HCT116 (cell line): ENCODE results near the gene FOXK1. TPM values are rescaled to one million over a fixed set of nuclear protein-coding genes. Genes with fewer than 3 reads are reported as not detected.

ENCODE experiments used
- ATAC-seq: fragments of 200-7000 bp; cut with Tn5 transposase; 2 replicates; pipeline ENCODE4 v1.9.1; 2020; ENCODE audit warnings: mild to moderate bottlenecking, moderate library complexity
- BruUV-seq: library from RNA; stranded (reverse); fragments of 400-500 nt; replicated peaks from 2 replicates; lab custom pipeline; 2021; lab: Mats Ljungman, UMichigan
- CTCF ChIA-PET: fragments of 300-600 bp; sonication (Branson Sonifier 250); formaldehyde crosslinking; loops from one replicate; lab custom pipeline; 2021; ENCODE audit warnings: antibody characterized with exemption; lab: Charles Lee
- POLR2A ChIA-PET: fragments of 300-600, 350-600 bp; sonication (Branson Sonifier 250); formaldehyde crosslinking; loops from one replicate; lab custom pipeline; 2021; ENCODE audit warnings: antibody characterized with exemption; lab: Charles Lee
- RAD21 ChIA-PET, 2 experiments: fragments of 300-600 bp; sonication (Branson Sonifier 250); formaldehyde crosslinking; loops; one replicate each; lab custom pipeline; 2023; ENCODE audit warnings: low total read pairs in 2 of 2; ENCODE audit not compliant: uncharacterized antibody in 2 of 2, unreplicated experiment in 2 of 2, low non-redundant PET in 1 of 2; lab: Charles Lee
- DNase-seq: peaks from one replicate; pipeline ENCODE4 v3.0.0-alpha.2; 2010; ENCODE audit warnings: low read depth, low spot score
- H2AFZ ChIP-seq: fragments of 200-600 bp; shearing (Covaris generic), sonication (generic); 2 replicates; pipeline ENCODE4 v1.6.1; 2017; ENCODE audit warnings: low read depth, mixed run types, mixed read lengths, antibody characterized with exemption, low read length; ENCODE audit not compliant: poor library complexity, severe bottlenecking
- H3K27ac ChIP-seq: 2 replicates; pipeline ENCODE4 v1.5.1; 2012; ENCODE audit warnings: low read depth, low read length
- H3K27me3 ChIP-seq: fragments of 200-600 bp; sonication (generic); 2 replicates; pipeline ENCODE4 v1.6.1; 2016; ENCODE audit warnings: mixed run types, low read length, mixed read lengths; ENCODE audit not compliant: insufficient read depth
- H3K36me3 ChIP-seq, 2 experiments: fragments of 200-500 bp in 1 of 2; fragments of 200-600 bp in 1 of 2; sonication (Bioruptor generic) in 1 of 2; sonication (generic) in 1 of 2; 2 replicates each; pipeline versions ENCODE4 v1.5.1 to v1.6.1; 2014 to 2016; ENCODE audit warnings: low read length in 2 of 2, inconsistent platforms in 1 of 2, mixed read lengths in 1 of 2, mixed run types in 1 of 2; ENCODE audit not compliant: insufficient read depth in 2 of 2, control insufficient read depth in 1 of 2
- H3K4me1 ChIP-seq, 2 experiments: fragments of 200-600 bp in 1 of 2; sonication (generic) in 1 of 2; 2 replicates each; pipeline versions ENCODE4 v1.5.1 to v1.6.1; 2012 to 2017; ENCODE audit warnings: low read length in 2 of 2, inconsistent platforms in 1 of 2, mild to moderate bottlenecking in 1 of 2, mixed read lengths in 1 of 2, mixed run types in 1 of 2, moderate library complexity in 1 of 2; ENCODE audit not compliant: insufficient read depth in 2 of 2, control insufficient read depth in 1 of 2
- H3K4me2 ChIP-seq: fragments of 200-600 bp; sonication (generic); 2 replicates; pipeline ENCODE4 v1.6.1; 2017; ENCODE audit warnings: mixed run types, low read length, mixed read lengths
- H3K4me3 ChIP-seq, 2 experiments: fragments of 200-600 bp in 1 of 2; sonication (generic) in 1 of 2; replicated peaks in 1 of 2; 2 replicates each; pipeline ENCODE4 v1.5.1; 2011 to 2016; ENCODE audit warnings: low read length in 2 of 2, control low read depth in 1 of 2, low read depth in 1 of 2, mild to moderate bottlenecking in 1 of 2, mixed read lengths in 1 of 2, mixed run types in 1 of 2
- H3K79me2 ChIP-seq: fragments of 200-600 bp; sonication (generic); 2 replicates; pipeline ENCODE4 v1.6.1; 2017; ENCODE audit warnings: mild to moderate bottlenecking, mixed run types, low read length, moderate library complexity, mixed read lengths; ENCODE audit not compliant: insufficient read depth
- H3K9ac ChIP-seq: fragments of 200-600 bp; sonication (generic); 2 replicates; pipeline ENCODE4 v1.6.1; 2016; ENCODE audit warnings: low read length, mixed read lengths
- H3K9me2 ChIP-seq: fragments of 200-600 bp; sonication (generic), shearing (Covaris generic); 2 replicates; pipeline ENCODE4 v1.6.1; 2017; ENCODE audit warnings: mixed run types, mild to moderate bottlenecking, moderate library complexity; ENCODE audit not compliant: insufficient read depth
- H3K9me3 ChIP-seq, 2 experiments: fragments of 200-500 bp in 1 of 2; fragments of 200-600 bp in 1 of 2; sonication (Bioruptor generic) in 1 of 2; sonication (generic) in 1 of 2; 2 replicates each; pipeline ENCODE4 v1.6.1; 2014 to 2017; ENCODE audit warnings: low read length in 2 of 2, mixed read lengths in 2 of 2, inconsistent platforms in 1 of 2, low read depth in 1 of 2, mild to moderate bottlenecking in 1 of 2, mixed run types in 1 of 2, moderate library complexity in 1 of 2; ENCODE audit not compliant: control insufficient read depth in 1 of 2, insufficient read depth in 1 of 2
- H4K20me1 ChIP-seq: fragments of 200-600 bp; sonication (generic), shearing (Covaris generic); 2 replicates; pipeline ENCODE4 v1.6.1; 2017; ENCODE audit warnings: mixed run types, mild to moderate bottlenecking, moderate library complexity; ENCODE audit not compliant: insufficient read depth
- CBX3 ChIP-seq: IDR thresholded peaks from 2 replicates; pipeline ENCODE4 v1.6.1; 2012; ENCODE audit warnings: low read depth
- CEBPB ChIP-seq: IDR thresholded peaks from 2 replicates; pipeline ENCODE4 v1.6.1; 2012; ENCODE audit warnings: low read depth
- EGR1 ChIP-seq: IDR thresholded peaks from 2 replicates; pipeline ENCODE4 v1.6.1; 2012; ENCODE audit warnings: low read depth
- ELF1 ChIP-seq: IDR thresholded peaks from 2 replicates; pipeline ENCODE4 v1.6.1; 2012; ENCODE audit warnings: low read depth, borderline replicate concordance
- EZH2 ChIP-seq: fragments of 200-600 bp; sonication (generic); IDR thresholded peaks from 2 replicates; pipeline ENCODE4 v1.6.1; 2017; ENCODE audit warnings: antibody characterized with exemption, mixed run types
- EZH2phosphoT487 ChIP-seq: fragments of 200-600 bp; IDR thresholded peaks from 2 replicates; pipeline ENCODE4 v1.6.1; 2018; ENCODE audit warnings: antibody characterized with exemption, borderline replicate concordance
- FOSL1 ChIP-seq: IDR thresholded peaks from 2 replicates; pipeline ENCODE4 v1.6.1; 2012; ENCODE audit warnings: low read depth
- JUND ChIP-seq: IDR thresholded peaks from 2 replicates; pipeline ENCODE4 v1.6.1; 2012
- POLR2A ChIP-seq: IDR thresholded peaks from 2 replicates; pipeline ENCODE4 v1.7.0; 2011; ENCODE audit warnings: borderline replicate concordance; ENCODE audit not compliant: insufficient read depth, insufficient read length; ENCODE audit errors: extremely low read depth
- RAD21 ChIP-seq: IDR thresholded peaks from 2 replicates; pipeline ENCODE4 v1.6.1; 2012; ENCODE audit warnings: low read depth, mild to moderate bottlenecking
- SRF ChIP-seq: IDR thresholded peaks from 2 replicates; pipeline ENCODE4 v1.6.1; 2012; ENCODE audit warnings: low read depth
- TCF7L2 ChIP-seq: IDR thresholded peaks from 2 replicates; pipeline ENCODE4 v1.7.0; 2011; ENCODE audit warnings: borderline replicate concordance, inconsistent platforms; ENCODE audit not compliant: insufficient read depth, insufficient read length; ENCODE audit errors: extremely low read depth
- YY1 ChIP-seq: IDR thresholded peaks from 2 replicates; pipeline ENCODE4 v1.6.1; 2011; ENCODE audit warnings: low read length, low read depth, moderate library complexity, mild to moderate bottlenecking; ENCODE audit not compliant: insufficient replicate concordance; ENCODE audit errors: extremely low read depth
- ZFX ChIP-seq: fragments of 450-650 bp; IDR thresholded peaks from 2 replicates; pipeline ENCODE4 v1.6.1; 2017
- ZNF274 ChIP-seq: fragments of 200-500 bp; sonication (Bioruptor generic); IDR thresholded peaks from 2 replicates; pipeline ENCODE4 v1.6.1; 2014; ENCODE audit warnings: mild to moderate bottlenecking, low read depth, low read length, inconsistent platforms
- intact Hi-C: fragments of 100-400 bp; cut with micrococcal nuclease; formaldehyde crosslinking; loops from 2 replicates; pipeline ENCODE4 v1.10.0; 2022
- total RNA-seq: library from RNA; stranded (reverse); gene quantifications from one replicate; pipeline ENCODE4 v1.2.1, GENCODE V29; 2021; ENCODE audit not compliant: unreplicated experiment
- TF ChIP-seq, protein P1 (sequence below), 3 experiments: fragments of 200-600 bp in 1 of 3; sonication (generic) in 1 of 3; IDR thresholded peaks in 2 of 3; conservative IDR thresholded peaks in 1 of 3; 2 replicates each; pipeline ENCODE4 v1.5.1; 2012 to 2017; ENCODE audit warnings: low read depth in 2 of 3, low read length in 2 of 3, antibody characterized with exemption in 1 of 3, borderline replicate concordance in 1 of 3, control low read depth in 1 of 3, mild to moderate bottlenecking in 1 of 3, mixed read lengths in 1 of 3, mixed run types in 1 of 3, moderate library complexity in 1 of 3; ENCODE audit not compliant: insufficient read depth in 1 of 3
- TF ChIP-seq, protein P2 (sequence below): IDR thresholded peaks from 2 replicates; pipeline ENCODE4 v1.6.1; 2012; ENCODE audit warnings: low read depth
- TF ChIP-seq, protein P3 (sequence below): IDR thresholded peaks from 2 replicates; pipeline ENCODE4 v1.6.1; 2012
- TF ChIP-seq, protein P4 (sequence below): IDR thresholded peaks from 2 replicates; pipeline ENCODE4 v1.6.1; 2011; ENCODE audit warnings: mild to moderate bottlenecking, low read length, moderate library complexity; ENCODE audit not compliant: insufficient replicate concordance; ENCODE audit errors: extremely low read depth

FOXK1 gene
- total RNA-seq, 1 experiment from 2014 or later: 60.5 TPM

DNA sequence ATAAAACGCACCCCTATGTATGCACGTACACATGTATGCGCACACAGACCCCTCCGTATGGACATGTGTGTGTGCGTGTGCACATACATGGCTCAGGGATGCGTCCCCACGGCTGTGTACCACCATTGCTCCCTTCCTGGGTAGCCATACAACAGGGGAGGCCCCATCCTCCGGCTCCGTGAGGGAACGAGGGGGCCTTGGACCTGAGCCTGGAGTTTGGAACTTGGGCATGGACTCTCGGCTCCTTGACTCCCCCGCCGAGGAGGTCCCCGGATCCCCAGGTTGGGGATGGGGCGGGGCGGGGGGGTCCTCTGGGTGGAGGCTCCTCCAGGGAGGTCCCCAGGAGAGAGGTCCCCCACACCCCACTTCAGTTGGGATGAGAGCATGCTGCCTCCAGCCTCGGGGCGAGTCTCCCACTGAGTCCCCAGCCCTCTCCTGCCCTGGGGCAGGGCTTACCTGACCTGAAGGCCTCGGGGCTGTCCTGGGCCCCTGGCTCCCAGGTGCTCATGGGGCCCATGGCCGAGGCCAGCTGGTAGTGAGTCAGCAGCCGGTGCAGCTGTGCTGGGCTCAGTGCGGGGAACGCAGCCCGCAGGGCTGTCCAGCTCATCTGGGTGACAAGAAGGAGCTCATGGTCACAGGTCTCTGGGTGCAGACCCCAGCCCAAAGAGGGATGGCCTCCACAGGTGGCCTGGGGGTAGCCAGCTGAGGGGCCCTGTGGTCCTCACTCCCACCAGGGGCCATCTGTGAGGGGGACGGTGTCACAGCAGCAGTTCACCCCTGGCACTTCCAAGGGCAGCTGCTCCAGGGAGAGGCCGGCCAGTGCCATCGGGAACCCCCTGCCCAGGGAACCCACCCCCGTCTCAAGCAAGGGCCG is 123.3 kb downstream of the FOXK1 start:
- Histone ChIP-seq H3K4me1 (no peaks in the 10 kb centered on the region), H3K9me3 (no peaks in the 10 kb centered on the region), H3K27ac (no peak overlapping the region), H4K20me1 (no peaks in the 10 kb centered on the region), H2AFZ (no peak overlapping the region), H3K9ac (no peak overlapping the region), H3K4me3 (no peak overlapping the region), H3K79me2 (no peaks in the 10 kb centered on the region), H3K36me3 (no peaks in the 10 kb centered on the region), H3K9me2 (no peaks in the 10 kb centered on the region), H3K27me3 (no peaks in the 10 kb centered on the region), H3K4me2 (no peak overlapping the region)
- RAD21 ChIA-PET: no interaction called here
- no TSS peak for BruUV-seq
- intact Hi-C loops: no loop called here
- no peak for ATAC-seq
- POLR2A ChIA-PET: no interaction called here
- CTCF ChIA-PET: no interaction called here
- DNase-seq: no peak
- no peak for TF ChIP-seq TCF7L2
- no peak for TF ChIP-seq YY1
- no peak for TF ChIP-seq JUND
- no peak for TF ChIP-seq EGR1
- TF ChIP-seq, protein P1, sequence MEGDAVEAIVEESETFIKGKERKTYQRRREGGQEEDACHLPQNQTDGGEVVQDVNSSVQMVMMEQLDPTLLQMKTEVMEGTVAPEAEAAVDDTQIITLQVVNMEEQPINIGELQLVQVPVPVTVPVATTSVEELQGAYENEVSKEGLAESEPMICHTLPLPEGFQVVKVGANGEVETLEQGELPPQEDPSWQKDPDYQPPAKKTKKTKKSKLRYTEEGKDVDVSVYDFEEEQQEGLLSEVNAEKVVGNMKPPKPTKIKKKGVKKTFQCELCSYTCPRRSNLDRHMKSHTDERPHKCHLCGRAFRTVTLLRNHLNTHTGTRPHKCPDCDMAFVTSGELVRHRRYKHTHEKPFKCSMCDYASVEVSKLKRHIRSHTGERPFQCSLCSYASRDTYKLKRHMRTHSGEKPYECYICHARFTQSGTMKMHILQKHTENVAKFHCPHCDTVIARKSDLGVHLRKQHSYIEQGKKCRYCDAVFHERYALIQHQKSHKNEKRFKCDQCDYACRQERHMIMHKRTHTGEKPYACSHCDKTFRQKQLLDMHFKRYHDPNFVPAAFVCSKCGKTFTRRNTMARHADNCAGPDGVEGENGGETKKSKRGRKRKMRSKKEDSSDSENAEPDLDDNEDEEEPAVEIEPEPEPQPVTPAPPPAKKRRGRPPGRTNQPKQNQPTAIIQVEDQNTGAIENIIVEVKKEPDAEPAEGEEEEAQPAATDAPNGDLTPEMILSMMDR (IDR thresholded peaks at IDR 0.05 in 2 of 3, conservative IDR thresholded peaks at IDR 0.05 in 1 of 3; ENCODE audit: borderline replicate concordance in 1 of 3, insufficient read depth in 1 of 3, low read depth in 2 of 3, low read length in 2 of 3): no peak
- TF ChIP-seq POLR2A: no peak
- TF ChIP-seq ELF1: no peak
- TF ChIP-seq RAD21: no peak
- TF ChIP-seq, protein P2, sequence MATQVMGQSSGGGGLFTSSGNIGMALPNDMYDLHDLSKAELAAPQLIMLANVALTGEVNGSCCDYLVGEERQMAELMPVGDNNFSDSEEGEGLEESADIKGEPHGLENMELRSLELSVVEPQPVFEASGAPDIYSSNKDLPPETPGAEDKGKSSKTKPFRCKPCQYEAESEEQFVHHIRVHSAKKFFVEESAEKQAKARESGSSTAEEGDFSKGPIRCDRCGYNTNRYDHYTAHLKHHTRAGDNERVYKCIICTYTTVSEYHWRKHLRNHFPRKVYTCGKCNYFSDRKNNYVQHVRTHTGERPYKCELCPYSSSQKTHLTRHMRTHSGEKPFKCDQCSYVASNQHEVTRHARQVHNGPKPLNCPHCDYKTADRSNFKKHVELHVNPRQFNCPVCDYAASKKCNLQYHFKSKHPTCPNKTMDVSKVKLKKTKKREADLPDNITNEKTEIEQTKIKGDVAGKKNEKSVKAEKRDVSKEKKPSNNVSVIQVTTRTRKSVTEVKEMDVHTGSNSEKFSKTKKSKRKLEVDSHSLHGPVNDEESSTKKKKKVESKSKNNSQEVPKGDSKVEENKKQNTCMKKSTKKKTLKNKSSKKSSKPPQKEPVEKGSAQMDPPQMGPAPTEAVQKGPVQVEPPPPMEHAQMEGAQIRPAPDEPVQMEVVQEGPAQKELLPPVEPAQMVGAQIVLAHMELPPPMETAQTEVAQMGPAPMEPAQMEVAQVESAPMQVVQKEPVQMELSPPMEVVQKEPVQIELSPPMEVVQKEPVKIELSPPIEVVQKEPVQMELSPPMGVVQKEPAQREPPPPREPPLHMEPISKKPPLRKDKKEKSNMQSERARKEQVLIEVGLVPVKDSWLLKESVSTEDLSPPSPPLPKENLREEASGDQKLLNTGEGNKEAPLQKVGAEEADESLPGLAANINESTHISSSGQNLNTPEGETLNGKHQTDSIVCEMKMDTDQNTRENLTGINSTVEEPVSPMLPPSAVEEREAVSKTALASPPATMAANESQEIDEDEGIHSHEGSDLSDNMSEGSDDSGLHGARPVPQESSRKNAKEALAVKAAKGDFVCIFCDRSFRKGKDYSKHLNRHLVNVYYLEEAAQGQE: no peak
- no peak for TF ChIP-seq CEBPB
- no peak for TF ChIP-seq ZNF274
- TF ChIP-seq ZFX: no peak
- TF ChIP-seq EZH2phosphoT487: no peak
- no peak for TF ChIP-seq SRF
- TF ChIP-seq CBX3: no peak
- TF ChIP-seq, protein P3, sequence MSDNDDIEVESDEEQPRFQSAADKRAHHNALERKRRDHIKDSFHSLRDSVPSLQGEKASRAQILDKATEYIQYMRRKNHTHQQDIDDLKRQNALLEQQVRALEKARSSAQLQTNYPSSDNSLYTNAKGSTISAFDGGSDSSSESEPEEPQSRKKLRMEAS: no peak
- no peak for TF ChIP-seq EZH2
- TF ChIP-seq, protein P4, sequence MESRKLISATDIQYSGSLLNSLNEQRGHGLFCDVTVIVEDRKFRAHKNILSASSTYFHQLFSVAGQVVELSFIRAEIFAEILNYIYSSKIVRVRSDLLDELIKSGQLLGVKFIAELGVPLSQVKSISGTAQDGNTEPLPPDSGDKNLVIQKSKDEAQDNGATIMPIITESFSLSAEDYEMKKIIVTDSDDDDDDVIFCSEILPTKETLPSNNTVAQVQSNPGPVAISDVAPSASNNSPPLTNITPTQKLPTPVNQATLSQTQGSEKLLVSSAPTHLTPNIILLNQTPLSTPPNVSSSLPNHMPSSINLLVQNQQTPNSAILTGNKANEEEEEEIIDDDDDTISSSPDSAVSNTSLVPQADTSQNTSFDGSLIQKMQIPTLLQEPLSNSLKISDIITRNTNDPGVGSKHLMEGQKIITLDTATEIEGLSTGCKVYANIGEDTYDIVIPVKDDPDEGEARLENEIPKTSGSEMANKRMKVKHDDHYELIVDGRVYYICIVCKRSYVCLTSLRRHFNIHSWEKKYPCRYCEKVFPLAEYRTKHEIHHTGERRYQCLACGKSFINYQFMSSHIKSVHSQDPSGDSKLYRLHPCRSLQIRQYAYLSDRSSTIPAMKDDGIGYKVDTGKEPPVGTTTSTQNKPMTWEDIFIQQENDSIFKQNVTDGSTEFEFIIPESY: no peak
- no peak for TF ChIP-seq FOSL1
